ENCODE results near the gene NADK2.

Gene NADK2

GRCh38 chr5:36179950-36180349 lies 61.8 kb downstream of the NADK2 start:
- no peaks in the 10 kb centered on the region for H3K4me1 ChIP-seq (ENCODE audit: control insufficient read depth, insufficient read depth, low read length)
- no peaks in the 10 kb centered on the region for H3K9me3 ChIP-seq (ENCODE audit: control insufficient read depth in 2 of 2, low read length in 2 of 2)
- no peak overlapping the region for H3K27ac ChIP-seq (ENCODE audit: low read length)
- peaks cover 8 to 25% of the 10 kb centered on the region in 2 donors for H3K36me3 ChIP-seq (ENCODE audit: control insufficient read depth in 2 of 2, insufficient read depth in 2 of 2, low read length in 2 of 2)
- no peaks in the 10 kb centered on the region for H3K27me3 ChIP-seq (ENCODE audit: control insufficient read depth in 1 of 2, insufficient read depth in 2 of 2, low read length in 2 of 2)
- no peak overlapping the region for H3K9ac ChIP-seq (ENCODE audit: low read length in 2 of 2)
- H3K4me3 ChIP-seq (ENCODE audit: low read length in 2 of 2): no peak overlapping the region

GRCh38 chr5:36178524-36178890 lies 63.2 kb downstream of the NADK2 start:
- Histone ChIP-seq H3K9me3 (ENCODE audit: control insufficient read depth in 2 of 2, low read length in 2 of 2) (no peaks in the 10 kb centered on the region), H3K27me3 (ENCODE audit: control insufficient read depth in 1 of 2, insufficient read depth in 2 of 2, low read length in 2 of 2) (no peaks in the 10 kb centered on the region), H3K9ac (ENCODE audit: low read length in 2 of 2) (no peak overlapping the region), H3K27ac (ENCODE audit: low read length) (no peak overlapping the region), H3K36me3 (ENCODE audit: control insufficient read depth in 2 of 2, insufficient read depth in 2 of 2, low read length in 2 of 2) (peaks cover 16 to 33% of the 10 kb centered on the region in 2 donors), H3K4me3 (ENCODE audit: low read length in 2 of 2) (no peak overlapping the region), H3K4me1 (ENCODE audit: control insufficient read depth, insufficient read depth, low read length) (no peaks in the 10 kb centered on the region)

- Histone ChIP-seq H3K4me3 (ENCODE audit: low read length in 2 of 2) (no peak overlapping the region), H3K9me3 (ENCODE audit: control insufficient read depth in 2 of 2, low read length in 2 of 2) (no peaks in the 10 kb centered on the region), H3K36me3 (ENCODE audit: control insufficient read depth in 2 of 2, insufficient read depth in 2 of 2, low read length in 2 of 2) (peaks cover 16 to 39% of the 10 kb centered on the region in 2 donors), H3K27me3 (ENCODE audit: control insufficient read depth in 1 of 2, insufficient read depth in 2 of 2, low read length in 2 of 2) (no peaks in the 10 kb centered on the region), H3K9ac (ENCODE audit: low read length in 2 of 2) (no peak overlapping the region), H3K4me1 (ENCODE audit: control insufficient read depth, insufficient read depth, low read length) (no peaks in the 10 kb centered on the region), H3K27ac (ENCODE audit: low read length) (no peak overlapping the region)
Measured at GRCh38 chr5:36177715-36178523, 63.8 kb downstream of the NADK2 start.

- no peaks in the 10 kb centered on the region for H3K27me3 ChIP-seq (ENCODE audit: control insufficient read depth in 1 of 2, insufficient read depth in 2 of 2, low read length in 2 of 2)
- peaks cover 18 to 43% of the 10 kb centered on the region in 2 donors for H3K36me3 ChIP-seq (ENCODE audit: control insufficient read depth in 2 of 2, insufficient read depth in 2 of 2, low read length in 2 of 2)
- H3K4me1 ChIP-seq (ENCODE audit: control insufficient read depth, insufficient read depth, low read length): no peaks in the 10 kb centered on the region
- no peak overlapping the region for H3K9ac ChIP-seq (ENCODE audit: low read length in 2 of 2)
- no peaks in the 10 kb centered on the region for H3K9me3 ChIP-seq (ENCODE audit: control insufficient read depth in 2 of 2, low read length in 2 of 2)
- H3K4me3 ChIP-seq (ENCODE audit: low read length in 2 of 2): no peak overlapping the region
- H3K27ac ChIP-seq (ENCODE audit: low read length): no peak overlapping the region
Measured at GRCh38 chr5:36177154-36177553, 64.6 kb downstream of the NADK2 start.

- H3K4me1 ChIP-seq (ENCODE audit: control insufficient read depth, insufficient read depth, low read length): no peaks in the 10 kb centered on the region
- no peak overlapping the region for H3K4me3 ChIP-seq (ENCODE audit: low read length in 2 of 2)
- H3K36me3 ChIP-seq (ENCODE audit: control insufficient read depth in 2 of 2, insufficient read depth in 2 of 2, low read length in 2 of 2): peaks cover 23 to 44% of the 10 kb centered on the region in 2 donors
- no peak overlapping the region for H3K9ac ChIP-seq (ENCODE audit: low read length in 2 of 2)
- no peaks in the 10 kb centered on the region for H3K9me3 ChIP-seq (ENCODE audit: control insufficient read depth in 2 of 2, low read length in 2 of 2)
- H3K27me3 ChIP-seq (ENCODE audit: control insufficient read depth in 1 of 2, insufficient read depth in 2 of 2, low read length in 2 of 2): no peaks in the 10 kb centered on the region
- no peak overlapping the region for H3K27ac ChIP-seq (ENCODE audit: low read length)
Measured at GRCh38 chr5:36175043-36175442, 66.7 kb downstream of the NADK2 start.

- no peak overlapping the region for H3K9ac ChIP-seq (ENCODE audit: low read length in 2 of 2)
- H3K4me1 ChIP-seq (ENCODE audit: control insufficient read depth, insufficient read depth, low read length): no peaks in the 10 kb centered on the region
- peaks cover 23 to 46% of the 10 kb centered on the region in 2 donors for H3K36me3 ChIP-seq (ENCODE audit: control insufficient read depth in 2 of 2, insufficient read depth in 2 of 2, low read length in 2 of 2)
- no peak overlapping the region for H3K27ac ChIP-seq (ENCODE audit: low read length)
- no peak overlapping the region for H3K4me3 ChIP-seq (ENCODE audit: low read length in 2 of 2)
- H3K9me3 ChIP-seq (ENCODE audit: control insufficient read depth in 2 of 2, low read length in 2 of 2): no peaks in the 10 kb centered on the region
- no peaks in the 10 kb centered on the region for H3K27me3 ChIP-seq (ENCODE audit: control insufficient read depth in 1 of 2, insufficient read depth in 2 of 2, low read length in 2 of 2)
Measured at GRCh38 chr5:36174119-36174518, 67.6 kb downstream of the NADK2 start.

- H3K4me3 ChIP-seq (ENCODE audit: low read length in 2 of 2): no peak overlapping the region
- H3K27me3 ChIP-seq (ENCODE audit: control insufficient read depth in 1 of 2, insufficient read depth in 2 of 2, low read length in 2 of 2): no peaks in the 10 kb centered on the region
- H3K9me3 ChIP-seq (ENCODE audit: control insufficient read depth in 2 of 2, low read length in 2 of 2): no peaks in the 10 kb centered on the region
- no peaks in the 10 kb centered on the region for H3K4me1 ChIP-seq (ENCODE audit: control insufficient read depth, insufficient read depth, low read length)
- no peak overlapping the region for H3K9ac ChIP-seq (ENCODE audit: low read length in 2 of 2)
- no peak overlapping the region for H3K27ac ChIP-seq (ENCODE audit: low read length)
- peaks cover 22 to 51% of the 10 kb centered on the region in 2 donors for H3K36me3 ChIP-seq (ENCODE audit: control insufficient read depth in 2 of 2, insufficient read depth in 2 of 2, low read length in 2 of 2)
Measured at GRCh38 chr5:36173426-36173825, 68.3 kb downstream of the NADK2 start.

GRCh38 chr5:36172599-36172998 lies 69.1 kb downstream of the NADK2 start:
- H3K4me3 ChIP-seq (ENCODE audit: low read length in 2 of 2): no peak overlapping the region
- no peaks in the 10 kb centered on the region for H3K27me3 ChIP-seq (ENCODE audit: control insufficient read depth in 1 of 2, insufficient read depth in 2 of 2, low read length in 2 of 2)
- no peaks in the 10 kb centered on the region for H3K4me1 ChIP-seq (ENCODE audit: control insufficient read depth, insufficient read depth, low read length)
- no peak overlapping the region for H3K9ac ChIP-seq (ENCODE audit: low read length in 2 of 2)
- H3K27ac ChIP-seq (ENCODE audit: low read length): no peak overlapping the region
- peaks cover 28 to 53% of the 10 kb centered on the region in 2 donors for H3K36me3 ChIP-seq (ENCODE audit: control insufficient read depth in 2 of 2, insufficient read depth in 2 of 2, low read length in 2 of 2)
- H3K9me3 ChIP-seq (ENCODE audit: control insufficient read depth in 2 of 2, low read length in 2 of 2): no peaks in the 10 kb centered on the region

- H3K9me3 ChIP-seq (ENCODE audit: control insufficient read depth in 2 of 2, low read length in 2 of 2): no peaks in the 10 kb centered on the region
Measured at GRCh38 chr5:36170832-36171424, 70.8 kb downstream of the NADK2 start.

GRCh38 chr5:36168737-36169136 lies 73.0 kb downstream of the NADK2 start:
- Histone ChIP-seq H3K27me3 (ENCODE audit: control insufficient read depth in 1 of 2, insufficient read depth in 2 of 2, low read length in 2 of 2) (no peaks in the 10 kb centered on the region), H3K4me1 (ENCODE audit: control insufficient read depth, insufficient read depth, low read length) (no peaks in the 10 kb centered on the region), H3K4me3 (ENCODE audit: low read length in 2 of 2) (no peak overlapping the region), H3K9ac (ENCODE audit: low read length in 2 of 2) (no peak overlapping the region), H3K27ac (ENCODE audit: low read length) (no peak overlapping the region), H3K36me3 (ENCODE audit: control insufficient read depth in 2 of 2, insufficient read depth in 2 of 2, low read length in 2 of 2) (peaks cover 38 to 49% of the 10 kb centered on the region in 2 donors), H3K9me3 (ENCODE audit: control insufficient read depth in 2 of 2, low read length in 2 of 2) (no peaks in the 10 kb centered on the region)

More at GRCh38 chr5:36170832-36171424, 70.8 kb downstream of the NADK2 start:
- Histone ChIP-seq H3K4me1 (ENCODE audit: control insufficient read depth, insufficient read depth, low read length) (no peaks in the 10 kb centered on the region), H3K36me3 (ENCODE audit: control insufficient read depth in 2 of 2, insufficient read depth in 2 of 2, low read length in 2 of 2) (peaks cover 34 to 47% of the 10 kb centered on the region in 2 donors), H3K27me3 (ENCODE audit: control insufficient read depth in 1 of 2, insufficient read depth in 2 of 2, low read length in 2 of 2) (no peaks in the 10 kb centered on the region), H3K9ac (ENCODE audit: low read length in 2 of 2) (no peak overlapping the region), H3K4me3 (ENCODE audit: low read length in 2 of 2) (no peak overlapping the region), H3K27ac (ENCODE audit: low read length) (no peak overlapping the region)

GRCh38 chr5:36164461-36164860 lies 77.3 kb downstream of the NADK2 start:
- peaks cover 33 to 44% of the 10 kb centered on the region in 2 donors for H3K36me3 ChIP-seq (ENCODE audit: control insufficient read depth in 2 of 2, insufficient read depth in 2 of 2, low read length in 2 of 2)

More at GRCh38 chr5:36164461-36164860, 77.3 kb downstream of the NADK2 start:
- Histone ChIP-seq H3K9me3 (ENCODE audit: control insufficient read depth in 2 of 2, low read length in 2 of 2) (no peaks in the 10 kb centered on the region), H3K4me3 (ENCODE audit: low read length in 2 of 2) (no peak overlapping the region), H3K27ac (ENCODE audit: low read length) (no peak overlapping the region), H3K27me3 (ENCODE audit: control insufficient read depth in 1 of 2, insufficient read depth in 2 of 2, low read length in 2 of 2) (no peaks in the 10 kb centered on the region), H3K9ac (ENCODE audit: low read length in 2 of 2) (no peak overlapping the region), H3K4me1 (ENCODE audit: control insufficient read depth, insufficient read depth, low read length) (no peaks in the 10 kb centered on the region)

Data from stomach smooth muscle (tissue), 2 donors.